Neural progenitor cell (in vitro differentiated cells): ENCODE data around the gene P2RX7. TPM values are rescaled to one million over a fixed set of nuclear protein-coding genes. Genes with fewer than 3 reads are reported as not detected.
"Not testable (repeated sequence)": the region's sequence is repeated elsewhere in the genome, so short reads cannot be mapped to it uniquely, and the experiment has no call there.

ENCODE experiments used
- DNase-seq: peaks from one replicate; pipeline ENCODE4 v3.0.0-alpha.2; 2016; ENCODE audit warnings: low spot score
- H2AFZ ChIP-seq: fragments of 200-600 bp; sonication (generic); replicated peaks from 2 replicates; pipeline ENCODE4 v1.6.1; 2016; ENCODE audit warnings: antibody characterized with exemption
- H3F3A ChIP-seq: fragments of 200-600 bp; sonication (generic); 2 replicates; pipeline ENCODE4 v1.6.1; 2016; ENCODE audit warnings: antibody characterized with exemption, low read depth
- H3K27ac ChIP-seq: fragments of 200-600 bp; sonication (generic); 2 replicates; pipeline ENCODE4 v1.5.1; 2016; ENCODE audit warnings: mild to moderate bottlenecking
- H3K27me3 ChIP-seq: fragments of 200-600 bp; sonication (generic); 2 replicates; pipeline ENCODE4 v1.6.1; 2016; ENCODE audit warnings: mild to moderate bottlenecking, moderate library complexity
- H3K36me3 ChIP-seq: fragments of 200-600 bp; sonication (generic); 2 replicates; pipeline ENCODE4 v1.5.1; 2016
- H3K4me1 ChIP-seq: fragments of 200-600 bp; sonication (generic); 2 replicates; pipeline ENCODE4 v1.6.1; 2016; ENCODE audit warnings: mixed run types
- H3K4me2 ChIP-seq: fragments of 200-600 bp; sonication (generic); 2 replicates; pipeline ENCODE4 v1.6.1; 2016
- H3K4me3 ChIP-seq: fragments of 200-600 bp; sonication (generic); 2 replicates; pipeline ENCODE4 v1.5.1; 2016
- H3K79me2 ChIP-seq: fragments of 200-600 bp; sonication (generic); 2 replicates; pipeline ENCODE4 v1.6.1; 2016; ENCODE audit warnings: low read depth
- H3K9ac ChIP-seq: fragments of 200-600 bp; sonication (generic); 2 replicates; pipeline ENCODE4 v1.6.1; 2016
- H3K9me3 ChIP-seq: fragments of 200-600 bp; sonication (generic); 2 replicates; pipeline ENCODE4 v1.5.1; 2016; ENCODE audit warnings: low read depth
- H4K20me1 ChIP-seq: fragments of 200-600 bp; sonication (generic); 2 replicates; pipeline ENCODE4 v1.6.1; 2016; ENCODE audit warnings: low read depth
- H3K27ac Mint-ChIP-seq: 3 replicates; pipeline ENCODE4 v1.8.0; 2021; ENCODE audit warnings: mixed read lengths
- H3K27me3 Mint-ChIP-seq: 2 replicates; pipeline ENCODE4 v1.8.0; 2022; ENCODE audit warnings: low read depth, mild to moderate bottlenecking, inconsistent platforms, moderate library complexity, mixed read lengths; ENCODE audit not compliant: insufficient read depth
- H3K36me3 Mint-ChIP-seq: 3 replicates; pipeline ENCODE4 v1.8.0; 2021; ENCODE audit warnings: mixed read lengths
- H3K4me1 Mint-ChIP-seq: 3 replicates; pipeline ENCODE4 v1.8.0; 2021; ENCODE audit warnings: mixed read lengths
- H3K4me3 Mint-ChIP-seq: 3 replicates; pipeline ENCODE4 v1.8.0; 2021; ENCODE audit warnings: mild to moderate bottlenecking, moderate library complexity, mixed read lengths
- H3K9me3 Mint-ChIP-seq: 3 replicates; pipeline ENCODE4 v1.8.0; 2020; ENCODE audit warnings: mixed read lengths
- CTCF ChIP-seq: fragments of 200-600 bp; sonication (generic); IDR thresholded peaks from 2 replicates; pipeline ENCODE4 v1.5.1; 2017; ENCODE audit warnings: antibody characterized with exemption, mild to moderate bottlenecking
- EZH2 ChIP-seq: fragments of 200-600 bp; sonication (generic); IDR thresholded peaks from 2 replicates; pipeline ENCODE4 v1.6.1; 2017; ENCODE audit warnings: antibody characterized with exemption, mild to moderate bottlenecking, moderate library complexity
- EZH2phosphoT487 ChIP-seq: fragments of 200-600 bp; sonication (generic); IDR thresholded peaks from 2 replicates; pipeline ENCODE4 v1.6.1; 2017; ENCODE audit warnings: antibody characterized with exemption
- total RNA-seq: library from RNA; depleted of rRNA; stranded (reverse); fragments of >200 nt; gene quantifications from 2 replicates; pipeline ENCODE4 v1.2.3, GENCODE V29; 2015; ENCODE audit warnings: low replicate concordance

The P2RX7 gene
- total RNA-seq, 1 donor from 2014 or later: 0.71 TPM

GRCh38 chr12:121203482-121203881 lies 70.8 kb downstream of the P2RX7 start:
- H3K27ac ChIP-seq: no peak overlapping the region
- H3K4me1 ChIP-seq: no peaks in the 10 kb centered on the region
- no peaks in the 10 kb centered on the region for H3F3A ChIP-seq
- TF ChIP-seq EZH2 (no peak), EZH2phosphoT487 (no peak), CTCF (no peak)
- Mint-ChIP-seq H3K4me3 (no peak overlapping the region), H3K9me3 (no peaks in the 10 kb centered on the region), H3K36me3 (no peaks in the 10 kb centered on the region), H3K27me3 (peaks cover 2% of the 10 kb centered on the region), H3K27ac (no peak overlapping the region), H3K4me1 (no peaks in the 10 kb centered on the region)
- no peaks in the 10 kb centered on the region for H4K20me1 ChIP-seq
- no peaks in the 10 kb centered on the region for H3K36me3 ChIP-seq
- no peaks in the 10 kb centered on the region for H3K9me3 ChIP-seq
- H3K4me3 ChIP-seq: no peak overlapping the region
- no peak overlapping the region for H3K4me2 ChIP-seq
- no peak overlapping the region for H3K9ac ChIP-seq
- H3K27me3 ChIP-seq: peaks cover 8% of the 10 kb centered on the region
- H3K79me2 ChIP-seq: no peaks in the 10 kb centered on the region
- no peak for DNase-seq
- no peak overlapping the region for H2AFZ ChIP-seq

GRCh38 chr12:121205491-121205890 lies 72.8 kb downstream of the P2RX7 start:
- Histone ChIP-seq H3K36me3 (no peaks in the 10 kb centered on the region), H3K4me2 (no peak overlapping the region), H3K9me3 (no peaks in the 10 kb centered on the region), H3K4me3 (no peak overlapping the region), H3K4me1 (no peaks in the 10 kb centered on the region), H3K79me2 (no peaks in the 10 kb centered on the region), H3K27me3 (peaks cover 20% of the 10 kb centered on the region), H3F3A (peaks cover 10% of the 10 kb centered on the region), H4K20me1 (no peaks in the 10 kb centered on the region), H2AFZ (no peak overlapping the region), H3K27ac (no peak overlapping the region), H3K9ac (no peak overlapping the region)
- Mint-ChIP-seq H3K27ac (no peak overlapping the region), H3K36me3 (no peaks in the 10 kb centered on the region), H3K4me1 (peaks cover under 1% of the 10 kb centered on the region), H3K9me3 (no peaks in the 10 kb centered on the region), H3K4me3 (no peak overlapping the region), H3K27me3 (peaks cover 2% of the 10 kb centered on the region)
- DNase-seq: no peak
- TF ChIP-seq EZH2phosphoT487: no peak
- no peak for TF ChIP-seq EZH2
- no peak for TF ChIP-seq CTCF

GRCh38 chr12:121208571-121208970 lies 75.9 kb downstream of the P2RX7 start:
- not testable (repeated sequence) for H4K20me1 ChIP-seq, H3K27ac ChIP-seq, H3K4me1 ChIP-seq, H3K4me2 ChIP-seq, H2AFZ ChIP-seq, H3K27me3 Mint-ChIP-seq, H3K36me3 Mint-ChIP-seq, H3K4me1 Mint-ChIP-seq, H3K27ac Mint-ChIP-seq, H3K9me3 Mint-ChIP-seq, H3K9me3 ChIP-seq, H3K9ac ChIP-seq, H3K79me2 ChIP-seq, H3K4me3 ChIP-seq, DNase-seq, H3K36me3 ChIP-seq
- Histone ChIP-seq H3K27me3 (peaks cover 20% of the 10 kb centered on the region), H3F3A (peaks cover 15% of the 10 kb centered on the region)
- H3K4me3 Mint-ChIP-seq: peak overlapping the region; percentile 80

GRCh38 chr12:121209221-121209620 lies 76.5 kb downstream of the P2RX7 start:
- H3K4me2 ChIP-seq: no peak overlapping the region
- no peaks in the 10 kb centered on the region for H3K4me1 ChIP-seq
- peak overlapping the region; percentile 74 for H3K4me3 ChIP-seq
- no peaks in the 10 kb centered on the region for H4K20me1 ChIP-seq
- Mint-ChIP-seq H3K4me1 (peaks cover 6% of the 10 kb centered on the region), H3K4me3 (peak overlapping the region; percentile 80), H3K36me3 (peaks cover 1% of the 10 kb centered on the region), H3K27me3 (peaks cover 1% of the 10 kb centered on the region), H3K9me3 (no peaks in the 10 kb centered on the region), H3K27ac (no peak overlapping the region)
- H3K36me3 ChIP-seq: no peaks in the 10 kb centered on the region
- H2AFZ ChIP-seq: no peak overlapping the region
- no peak overlapping the region for H3K9ac ChIP-seq
- H3F3A ChIP-seq: peaks cover 15% of the 10 kb centered on the region
- H3K27ac ChIP-seq: no peak overlapping the region
- DNase-seq: no peak
- no peaks in the 10 kb centered on the region for H3K79me2 ChIP-seq
- TF ChIP-seq EZH2phosphoT487 (no peak), CTCF (no peak), EZH2 (no peak)
- no peaks in the 10 kb centered on the region for H3K9me3 ChIP-seq
- peaks cover 20% of the 10 kb centered on the region for H3K27me3 ChIP-seq
